ENCODE results near the gene CYP2A13. TPM values are rescaled to one million over a fixed set of nuclear protein-coding genes. Genes with fewer than 3 reads are reported as not detected.

Gene CYP2A13
- total RNA-seq, 3 donors from 2014 or later = not detected

- H3K4me1 ChIP-seq = no peaks in the 10 kb centered on the region
- no peaks in the 10 kb centered on the region for H3K9me3 ChIP-seq
- TF ChIP-seq POLR2A (IDR thresholded peaks at IDR 0.05) = no peak
- TF ChIP-seq POLR2AphosphoS5 (IDR thresholded peaks at IDR 0.05) = no peak
- no peak for TF ChIP-seq CTCF (IDR thresholded peaks at IDR 0.05)
- no peak overlapping the region for H3K27ac ChIP-seq
- DNase-seq (ENCODE audit: low spot score in 2 of 2) = no peak
- H3K36me3 ChIP-seq = no peaks in the 10 kb centered on the region
- intact Hi-C loops (cut with DNase I; ENCODE audit: low total_unique reads) = no loop called here
- H3K27me3 ChIP-seq = peaks cover 0 to 11% of the 10 kb centered on the region in 2 donors
- no peak overlapping the region for H3K4me3 ChIP-seq
Measured at GRCh38 chr19:41064974-41065569, 23.2 kb upstream of the CYP2A13 start.

- intact Hi-C loops (cut with DNase I; ENCODE audit: low total_unique reads) = no loop called here
- no peaks in the 10 kb centered on the region for H3K36me3 ChIP-seq
- DNase-seq (ENCODE audit: low spot score in 2 of 2) = no peak
- H3K4me1 ChIP-seq = no peaks in the 10 kb centered on the region
- TF ChIP-seq CTCF (IDR thresholded peaks at IDR 0.05) (no peak), POLR2A (IDR thresholded peaks at IDR 0.05) (no peak), POLR2AphosphoS5 (IDR thresholded peaks at IDR 0.05) (no peak)
- no peak overlapping the region for H3K4me3 ChIP-seq
- H3K9me3 ChIP-seq = no peaks in the 10 kb centered on the region
- no peak overlapping the region for H3K27ac ChIP-seq
- no peaks in the 10 kb centered on the region for H3K27me3 ChIP-seq
Measured at GRCh38 chr19:41076286-41076685, 12.0 kb upstream of the CYP2A13 start.

GRCh38 chr19:41083516-41083915, 4.7 kb upstream of the CYP2A13 start:
- Histone ChIP-seq H3K27me3 (peaks cover 0 to 9% of the 10 kb centered on the region in 2 donors), H3K9me3 (no peaks in the 10 kb centered on the region), H3K4me3 (no peak overlapping the region), H3K4me1 (no peaks in the 10 kb centered on the region), H3K27ac (no peak overlapping the region), H3K36me3 (no peaks in the 10 kb centered on the region)
- intact Hi-C loops (cut with DNase I; ENCODE audit: low total_unique reads) = no loop called here
- TF ChIP-seq CTCF (IDR thresholded peaks at IDR 0.05) (no peak), POLR2A (IDR thresholded peaks at IDR 0.05) (no peak), POLR2AphosphoS5 (IDR thresholded peaks at IDR 0.05) (no peak)
- DNase-seq (ENCODE audit: low spot score in 2 of 2) = no peak

- peaks cover 0 to 29% of the 10 kb centered on the region in 2 donors for H3K27me3 ChIP-seq
- TF ChIP-seq POLR2AphosphoS5 (IDR thresholded peaks at IDR 0.05) (no peak), POLR2A (IDR thresholded peaks at IDR 0.05) (no peak), CTCF (IDR thresholded peaks at IDR 0.05) (no peak)
- H3K36me3 ChIP-seq = no peaks in the 10 kb centered on the region
- no peak overlapping the region for H3K4me3 ChIP-seq
- DNase-seq (ENCODE audit: low spot score in 2 of 2) = no peak
- no peaks in the 10 kb centered on the region for H3K4me1 ChIP-seq
- H3K9me3 ChIP-seq = no peaks in the 10 kb centered on the region
- no peak overlapping the region for H3K27ac ChIP-seq
- intact Hi-C loops (cut with DNase I; ENCODE audit: low total_unique reads) = loop anchor here (5.0 kb wide), 1 partner anchor 871 kb away; the partner anchor contains the start of gene RABAC1
Measured at GRCh38 chr19:41085748-41086415, 2.4 kb upstream of the CYP2A13 start.

- H3K36me3 ChIP-seq = no peaks in the 10 kb centered on the region
- no peak overlapping the region for H3K27ac ChIP-seq
- no peak overlapping the region for H3K4me3 ChIP-seq
- no peak for TF ChIP-seq POLR2A (IDR thresholded peaks at IDR 0.05)
- no peak for TF ChIP-seq CTCF (IDR thresholded peaks at IDR 0.05)
- TF ChIP-seq POLR2AphosphoS5 (IDR thresholded peaks at IDR 0.05) = no peak
- H3K27me3 ChIP-seq = peaks cover 0 to 40% of the 10 kb centered on the region in 2 donors
- no peaks in the 10 kb centered on the region for H3K4me1 ChIP-seq
- intact Hi-C loops (cut with DNase I; ENCODE audit: low total_unique reads) = loop anchor here (5.0 kb wide), 1 partner anchor 867 kb away; the partner anchor contains the start of gene RABAC1
- no peak for DNase-seq (ENCODE audit: low spot score in 2 of 2)
- no peaks in the 10 kb centered on the region for H3K9me3 ChIP-seq
Measured at GRCh38 chr19:41089959-41090358, 1.7 kb downstream of the CYP2A13 start.
